H1 (cell line): ENCODE results near the gene CEP128. TPM values are rescaled to one million over a fixed set of nuclear protein-coding genes. Genes with fewer than 3 reads are reported as not detected.
"Not testable (repeated sequence)": the region's sequence is repeated elsewhere in the genome, so short reads cannot be mapped to it uniquely, and the experiment has no call there.

Experiments
- CTCF ChIA-PET: fragments of 300-600 bp; sonication (Branson Sonifier 250); formaldehyde crosslinking; loops from one replicate; lab custom pipeline; 2021; ENCODE audit not compliant: partially characterized antibody; lab: Charles Lee
- POLR2A ChIA-PET: fragments of 300-600 bp; sonication (Branson Sonifier 250); formaldehyde crosslinking; loops from one replicate; lab custom pipeline; 2021; ENCODE audit warnings: inconsistent platforms; ENCODE audit not compliant: partially characterized antibody; lab: Charles Lee
- DNase-seq, 2 experiments: peaks; one replicate each; pipeline versions ENCODE4 v3.0.0 to v3.0.0-alpha.2; 2010 to 2022; ENCODE audit warnings: low spot score in 2 of 2, low read depth in 1 of 2, mixed read lengths in 1 of 2
- FAIRE-seq: peaks from 2 replicates; lab custom pipeline; 2011; peaks lifted over from hg19 to GRCh38; lab: Jason Lieb, UNC
- H2AFZ ChIP-seq: 2 replicates; pipeline ENCODE4 v1.8.1; 2012; ENCODE audit warnings: low read length, inconsistent platforms
- H2AK5ac ChIP-seq: 2 replicates; pipeline ENCODE4 v1.6.1; 2013; ENCODE audit warnings: low read depth, low read length
- H2BK120ac ChIP-seq: replicated peaks from 2 replicates; pipeline ENCODE3; 2013; ENCODE audit warnings: low read depth, low read length, inconsistent platforms
- H2BK12ac ChIP-seq: 2 replicates; pipeline ENCODE4 v1.6.1; 2013; ENCODE audit warnings: low read depth, low read length
- H2BK15ac ChIP-seq: 2 replicates; pipeline ENCODE4 v1.6.1; 2013; ENCODE audit warnings: low read length
- H2BK20ac ChIP-seq: 2 replicates; pipeline ENCODE4 v1.6.1; 2013; ENCODE audit warnings: low read length
- H2BK5ac ChIP-seq: 2 replicates; pipeline ENCODE4 v1.6.1; 2013; ENCODE audit warnings: low read depth, low read length
- H3K14ac ChIP-seq: 2 replicates; pipeline ENCODE4 v1.6.1; 2013; ENCODE audit warnings: inconsistent platforms; ENCODE audit not compliant: insufficient read length
- H3K18ac ChIP-seq: 2 replicates; pipeline ENCODE4 v1.6.1; 2013; ENCODE audit warnings: low read length; ENCODE audit errors: extremely low read depth
- H3K23ac ChIP-seq: 2 replicates; pipeline ENCODE4 v1.6.1; 2013; ENCODE audit warnings: inconsistent platforms; ENCODE audit not compliant: insufficient read length
- H3K23me2 ChIP-seq: 2 replicates; pipeline ENCODE4 v1.6.1; 2013; ENCODE audit warnings: low read depth, low read length
- H3K27ac ChIP-seq: 2 replicates; pipeline ENCODE4 v1.6.1; 2011; ENCODE audit warnings: low read depth, low read length, inconsistent platforms
- H3K27me3 ChIP-seq, 4 experiments: replicated peaks in 1 of 4; 1 replicate in 1 of 4; 2 replicates in 3 of 4; pipeline versions ENCODE4 v1.6.1 to v1.8.1; 2011 to 2013; ENCODE audit warnings: low read length in 3 of 4, mild to moderate bottlenecking in 3 of 4, inconsistent platforms in 2 of 4, mixed read lengths in 2 of 4, moderate library complexity in 1 of 4; ENCODE audit not compliant: control insufficient read depth in 3 of 4, insufficient read depth in 3 of 4; ENCODE audit errors: extremely low read depth in 1 of 4
- H3K36me3 ChIP-seq, 4 experiments: 2 replicates each; pipeline versions ENCODE4 v1.6.1 to v1.8.1; 2011 to 2013; ENCODE audit warnings: mild to moderate bottlenecking in 4 of 4, low read length in 3 of 4, moderate library complexity in 2 of 4, control low read depth in 1 of 4, inconsistent platforms in 1 of 4; ENCODE audit not compliant: insufficient read depth in 4 of 4, control insufficient read depth in 2 of 4
- H3K4ac ChIP-seq: replicated peaks from 2 replicates; pipeline ENCODE3; 2013; ENCODE audit warnings: low read length, low read depth, mixed read lengths, inconsistent platforms; ENCODE audit not compliant: insufficient read length
- H3K4me1 ChIP-seq, 4 experiments: replicated peaks in 1 of 4; 1 replicate in 1 of 4; 2 replicates in 3 of 4; pipeline versions ENCODE4 v1.6.1 to v1.8.1; 2011 to 2013; ENCODE audit warnings: low read length in 3 of 4, inconsistent platforms in 2 of 4, mixed read lengths in 1 of 4; ENCODE audit not compliant: insufficient read depth in 4 of 4, control insufficient read depth in 3 of 4
- H3K4me2 ChIP-seq, 2 experiments: 2 replicates each; pipeline versions ENCODE4 v1.6.1 to v1.8.1; 2011 to 2013; ENCODE audit warnings: low read depth in 2 of 2, low read length in 2 of 2, control low read depth in 1 of 2, inconsistent platforms in 1 of 2, mild to moderate bottlenecking in 1 of 2; ENCODE audit not compliant: insufficient read depth in 1 of 2
- H3K4me3 ChIP-seq, 4 experiments: fragments of 200-600, 300-600 bp in 1 of 4; sonication (generic), shearing (Covaris generic), sonication (Bioruptor Twin) in 1 of 4; 2 replicates each; pipeline versions ENCODE4 v1.5.1 to v1.8.1; 2011 to 2016; ENCODE audit warnings: low read length in 4 of 4, low read depth in 3 of 4, control low read depth in 2 of 4, inconsistent platforms in 2 of 4, mild to moderate bottlenecking in 2 of 4, mixed read lengths in 1 of 4, moderate library complexity in 1 of 4; ENCODE audit not compliant: insufficient read depth in 2 of 4; ENCODE audit errors: extremely low read depth in 1 of 4
- H3K56ac ChIP-seq: replicated peaks from 2 replicates; pipeline ENCODE3; 2013; ENCODE audit warnings: low read depth, mild to moderate bottlenecking, mixed read lengths, low read length, inconsistent platforms; ENCODE audit not compliant: insufficient read length
- H3K79me1 ChIP-seq: 2 replicates; pipeline ENCODE4 v1.6.1; 2013; ENCODE audit warnings: low read depth, low read length, control low read depth
- H3K79me2 ChIP-seq, 2 experiments: 2 replicates each; pipeline versions ENCODE4 v1.6.1 to v1.8.1; 2012 to 2013; ENCODE audit warnings: low read length in 2 of 2, mild to moderate bottlenecking in 2 of 2, inconsistent platforms in 1 of 2; ENCODE audit not compliant: insufficient read depth in 2 of 2, control insufficient read depth in 1 of 2
- H3K9ac ChIP-seq, 4 experiments: replicated peaks in 1 of 4; 1 replicate in 1 of 4; 2 replicates in 3 of 4; pipeline versions ENCODE4 v1.6.1 to v1.8.1; 2011 to 2013; ENCODE audit warnings: low read depth in 3 of 4, low read length in 3 of 4, control low read depth in 2 of 4, mild to moderate bottlenecking in 2 of 4, moderate library complexity in 2 of 4, inconsistent platforms in 1 of 4; ENCODE audit errors: extremely low read depth in 1 of 4
- H3K9me3 ChIP-seq, 2 experiments: 2 replicates each; pipeline versions ENCODE4 v1.6.1 to v1.8.1; 2012 to 2013; ENCODE audit warnings: mild to moderate bottlenecking in 2 of 2, moderate library complexity in 2 of 2, control low read depth in 1 of 2, inconsistent platforms in 1 of 2, low read depth in 1 of 2, low read length in 1 of 2, mixed read lengths in 1 of 2; ENCODE audit not compliant: insufficient read depth in 2 of 2
- H4K20me1 ChIP-seq, 2 experiments: replicated peaks in 1 of 2; 2 replicates each; pipeline versions ENCODE3 to v1.8.1; 2011 to 2013; ENCODE audit warnings: inconsistent platforms in 2 of 2, low read length in 2 of 2, mild to moderate bottlenecking in 1 of 2; ENCODE audit not compliant: insufficient read depth in 2 of 2, control insufficient read depth in 1 of 2
- H4K5ac ChIP-seq: 2 replicates; pipeline ENCODE4 v1.6.1; 2013; ENCODE audit warnings: low read length, low read depth, mixed read lengths, inconsistent platforms; ENCODE audit not compliant: insufficient read length
- H4K8ac ChIP-seq: 2 replicates; pipeline ENCODE4 v1.8.0; 2013; ENCODE audit warnings: mild to moderate bottlenecking, moderate library complexity, low read length, inconsistent platforms; ENCODE audit not compliant: insufficient read depth; ENCODE audit errors: extremely low read depth
- H4K91ac ChIP-seq: replicated peaks from 2 replicates; pipeline ENCODE3; 2013; ENCODE audit warnings: low read length, mixed read lengths, inconsistent platforms; ENCODE audit not compliant: insufficient read length
- BCL11A ChIP-seq, 2 experiments: IDR thresholded peaks; one replicate each; pipeline ENCODE4 v1.6.1; 2011; ENCODE audit warnings: low read depth in 2 of 2, low read length in 2 of 2, mild to moderate bottlenecking in 2 of 2
- CBX8 ChIP-seq: fragments of 300-800, 300-1000 bp; sonication (generic); IDR thresholded peaks from 2 replicates; pipeline ENCODE4 v1.7.1; 2016; ENCODE audit warnings: low read depth, low read length, borderline replicate concordance
- PHF8 ChIP-seq: fragments of 200-600 bp; sonication (generic); conservative IDR thresholded peaks from 2 replicates; pipeline ENCODE4 v1.7.1; 2012; ENCODE audit warnings: low read depth, mild to moderate bottlenecking, inconsistent platforms, low read length, moderate library complexity
- WGBS, 2 experiments: shearing (Covaris generic) in 1 of 2; methylation state at CpG; one replicate each; pipeline versions ENCODE4 v1.1.6 to v1.1.7; 2013 to 2015; ENCODE audit warnings: low lambda C conversion rate in 2 of 2, mixed read lengths in 2 of 2, inconsistent platforms in 1 of 2, low coverage in 1 of 2, missing lambda C conversion rate in 1 of 2; ENCODE audit not compliant: insufficient replicate concordance in 2 of 2, insufficient coverage in 1 of 2, insufficient read length in 1 of 2; ENCODE audit errors: extremely low coverage in 1 of 2, missing lambda C conversion rate in 1 of 2; 5-methylcytosine and 5-hydroxymethylcytosine counted together
- polyA plus RNA-seq, 7 experiments: library from polyadenylated mRNA; depleted of rRNA in 3 of 7; stranded (reverse) in 5 of 7; unstranded in 2 of 7; fragments of >200 nt in 5 of 7; fragments of 200-250 nt in 2 of 7; gene quantifications; 1 replicate in 5 of 7; 2 replicates in 1 of 7; 4 replicates in 1 of 7; pipeline versions ENCODE4 v1.2.1 to v1.2.3, GENCODE V29; 2011 to 2013; ENCODE audit warnings: missing spikeins in 2 of 7, mixed read lengths in 2 of 7
- total RNA-seq: library from RNA; stranded (reverse); fragmentation: NEBNext Ultra II Directional; extraction: Animal tissue kit (Norgen Biotek cat#: 25700); gene quantifications from 2 replicates; pipeline ENCODE4 v1.2.1, GENCODE V29; 2021

CEP128 gene
- total and polyA plus RNA-seq, 2 of the 8 experiments (the other 6 are each of a cell fraction or from before 2014, with no cell fraction given) = 1.9 to 17.0 TPM

DNA sequence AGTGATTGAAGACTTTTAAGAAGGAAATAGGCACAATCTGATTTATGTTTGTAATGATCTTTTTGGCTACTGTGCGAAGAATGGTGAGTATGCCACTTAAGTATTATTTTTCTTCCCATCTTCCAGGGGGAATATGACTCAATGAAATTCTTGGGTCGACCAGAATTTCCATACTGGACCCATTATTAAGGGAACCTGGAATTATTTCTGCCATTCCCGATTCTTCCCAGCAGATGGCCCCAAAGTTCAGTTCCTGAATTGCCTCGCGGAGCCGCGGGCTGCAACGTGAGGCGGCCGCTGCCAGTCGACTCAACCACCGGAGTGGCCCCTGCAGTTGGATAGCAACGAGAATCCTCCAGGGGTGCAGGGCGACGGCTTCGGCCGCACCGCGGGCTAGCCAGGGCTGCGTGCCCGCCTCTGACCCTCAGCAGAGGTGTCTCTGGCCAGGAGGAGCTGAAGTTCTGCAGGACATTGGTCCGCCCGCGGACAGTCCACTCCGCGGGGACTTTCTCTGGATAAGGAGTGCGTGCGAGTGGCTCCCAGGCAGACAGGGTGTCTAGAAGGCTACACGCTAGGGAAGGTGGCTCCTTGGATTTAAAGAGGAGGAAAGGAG, 13.3 kb upstream of the CEP128 start (continued):
- TF ChIP-seq PHF8 (no peak), BCL11A (IDR thresholded peaks at IDR 0.05; ENCODE audit: low read depth in 2 of 2, low read length in 2 of 2) (no peak), CBX8 (no peak)

- H2AK5ac ChIP-seq, H3K9ac ChIP-seq, H4K20me1 ChIP-seq, H3K56ac ChIP-seq, H2AFZ ChIP-seq, H3K9me3 ChIP-seq, H3K27me3 ChIP-seq, H3K27ac ChIP-seq, H4K8ac ChIP-seq, H3K23ac ChIP-seq, H3K79me1 ChIP-seq, H3K4me3 ChIP-seq, H3K4me2 ChIP-seq, H4K91ac ChIP-seq, H3K4ac ChIP-seq, H3K18ac ChIP-seq, H3K36me3 ChIP-seq, POLR2A ChIA-PET, H2BK5ac ChIP-seq, H2BK120ac ChIP-seq, H2BK15ac ChIP-seq, H4K5ac ChIP-seq, H2BK12ac ChIP-seq, H3K14ac ChIP-seq, H3K23me2 ChIP-seq, DNase-seq, H3K4me1 ChIP-seq, FAIRE-seq, H2BK20ac ChIP-seq, H3K79me2 ChIP-seq: not testable (repeated sequence)
- CTCF ChIA-PET = interaction anchor here (0.8 to 5.1 kb wide), 4 partner anchors 22 to 502 kb away, joined by 3 to 64 read pairs (median 28); no protein-coding TSS in a partner anchor
- WGBS, 2 experiments = 90% methylated on average over 18 of the region's 18 CpGs; no CpG with 5 or more reads in 1 of the 2 experiments
These were observed 11.7 kb upstream of the CEP128 start for GRCh38 chr14:80953211-80953610.
